RCC 7860 (cell line): ENCODE measurements around the gene NSD1.

Experiments used
- DNase-seq: peaks from one replicate; pipeline ENCODE4 v3.0.0-alpha.2; 2015; ENCODE audit warnings: low spot score
- FAIRE-seq: peaks from 2 replicates; lab custom pipeline; 2012; peaks lifted over from hg19 to GRCh38; lab: Jason Lieb, UNC

Gene NSD1

GRCh38 chr5:177096162-177097015 is 37.2 kb upstream of the NSD1 start:
- no peak for DNase-seq
- FAIRE-seq, result no peak

GRCh38 chr5:177097016-177097985 is 36.3 kb upstream of the NSD1 start:
- FAIRE-seq, result no peak
- no peak for DNase-seq

GRCh38 chr5:177098120-177098469 is 35.5 kb upstream of the NSD1 start:
- FAIRE-seq (no peak), DNase-seq (no peak)

- DNase-seq (no peak), FAIRE-seq (no peak)
These were observed 35.0 kb upstream of the NSD1 start for GRCh38 chr5:177098470-177099141.

- DNase-seq, result no peak
- FAIRE-seq, result no peak
These were observed 34.0 kb upstream of the NSD1 start for GRCh38 chr5:177099422-177100093.

- peak; percentile 57 for DNase-seq
- no peak for FAIRE-seq
These were observed 32.9 kb upstream of the NSD1 start for GRCh38 chr5:177100714-177101121.

GRCh38 chr5:177103523-177104253 is 29.9 kb upstream of the NSD1 start:
- FAIRE-seq (no peak), DNase-seq (no peak)

GRCh38 chr5:177105691-177106476 is 27.7 kb upstream of the NSD1 start:
- no peak for FAIRE-seq

GRCh38 chr5:177107159-177107558 is 26.4 kb upstream of the NSD1 start:
- FAIRE-seq (no peak), DNase-seq (no peak)

More at GRCh38 chr5:177105691-177106476, 27.7 kb upstream of the NSD1 start:
- DNase-seq, result no peak

GRCh38 chr5:177109810-177110209 is 23.8 kb upstream of the NSD1 start:
- FAIRE-seq (no peak), DNase-seq (no peak)

GRCh38 chr5:177111720-177112394 is 21.7 kb upstream of the NSD1 start:
- FAIRE-seq (no peak), DNase-seq (peak; percentile 37)

GRCh38 chr5:177112589-177113220 is 20.9 kb upstream of the NSD1 start:
- no peak for FAIRE-seq
- no peak for DNase-seq

- DNase-seq, result peak; percentile 64
- peak; percentile 66 for FAIRE-seq
These were observed 19.8 kb upstream of the NSD1 start for GRCh38 chr5:177113566-177114424.

GRCh38 chr5:177116631-177117373 is 16.8 kb upstream of the NSD1 start:
- DNase-seq (no peak), FAIRE-seq (no peak)

- DNase-seq, result no peak
- no peak for FAIRE-seq
These were observed 16.0 kb upstream of the NSD1 start for GRCh38 chr5:177117441-177118045.

GRCh38 chr5:177122566-177122965 is 11.0 kb upstream of the NSD1 start:
- FAIRE-seq, result no peak
- DNase-seq, result no peak
